DND-41 (cell line): ENCODE measurements around the gene LRRN4.

Experiments used
- ATAC-seq: fragments of 200-7000 bp; cut with Tn5 transposase; 3 replicates; pipeline ENCODE4 v1.9.1; 2021; ENCODE audit warnings: low read depth; ENCODE audit not compliant: insufficient read depth
- DNase-seq: peaks from one replicate; pipeline ENCODE4 v3.0.0-alpha.2; 2020
- H2AFZ ChIP-seq: 2 replicates; pipeline ENCODE4 v1.6.0; 2012; ENCODE audit warnings: low read depth, low read length
- H3K27ac ChIP-seq: 2 replicates; pipeline ENCODE4 v1.5.1; 2012; ENCODE audit warnings: low read length, inconsistent platforms
- H3K27me3 ChIP-seq: fragments of 200-600 bp; sonication (generic); 2 replicates; pipeline ENCODE4 v1.6.0; 2012; ENCODE audit warnings: low read length, mild to moderate bottlenecking, inconsistent platforms; ENCODE audit not compliant: insufficient read depth, poor library complexity
- H3K36me3 ChIP-seq: 2 replicates; pipeline ENCODE4 v1.5.1; 2012; ENCODE audit warnings: low read length, inconsistent platforms; ENCODE audit not compliant: insufficient read depth
- H3K4me1 ChIP-seq: 2 replicates; pipeline ENCODE4 v1.5.1; 2012; ENCODE audit warnings: mild to moderate bottlenecking, low read length; ENCODE audit not compliant: insufficient read depth
- H3K4me2 ChIP-seq: 2 replicates; pipeline ENCODE4 v1.6.0; 2012; ENCODE audit warnings: mild to moderate bottlenecking, moderate library complexity, low read length, inconsistent platforms; ENCODE audit not compliant: insufficient read depth
- H3K4me3 ChIP-seq, 2 experiments: fragments of 200-600 bp in 1 of 2; shearing (Covaris generic) in 1 of 2; 2 replicates each; pipeline ENCODE4 v1.5.1; 2012 to 2016; ENCODE audit warnings: inconsistent platforms in 2 of 2, low read length in 2 of 2, mild to moderate bottlenecking in 2 of 2, low read depth in 1 of 2, moderate library complexity in 1 of 2
- H3K79me2 ChIP-seq: 2 replicates; pipeline ENCODE4 v1.6.0; 2012; ENCODE audit warnings: low read length, inconsistent platforms; ENCODE audit not compliant: insufficient read depth
- H3K9ac ChIP-seq: 2 replicates; pipeline ENCODE4 v1.6.0; 2012; ENCODE audit warnings: low read depth, mild to moderate bottlenecking, inconsistent platforms, low read length, moderate library complexity
- H3K9me3 ChIP-seq: 2 replicates; pipeline ENCODE4 v1.5.1; 2012; ENCODE audit warnings: low read length, moderate library complexity, mild to moderate bottlenecking, inconsistent platforms; ENCODE audit not compliant: insufficient read depth, severe bottlenecking
- H4K20me1 ChIP-seq: 2 replicates; pipeline ENCODE4 v1.6.0; 2012; ENCODE audit warnings: low read length; ENCODE audit not compliant: insufficient read depth
- CTCF ChIP-seq: IDR thresholded peaks from 2 replicates; pipeline ENCODE4 v1.5.1; 2012; ENCODE audit warnings: borderline replicate concordance, low read length, moderate library complexity, mild to moderate bottlenecking; ENCODE audit not compliant: poor library complexity, severe bottlenecking; ENCODE audit errors: extremely low read depth
- EZH2 ChIP-seq: IDR thresholded peaks from 3 replicates; pipeline ENCODE4 v1.6.1; 2012; ENCODE audit warnings: borderline replicate concordance, low read depth, mild to moderate bottlenecking, moderate library complexity, low read length, inconsistent platforms; ENCODE audit not compliant: severe bottlenecking

Gene LRRN4

GRCh38 chr20:6007094-6007528, 46.7 kb downstream of the LRRN4 start:
- Histone ChIP-seq H3K79me2 (peaks cover 67% of the 10 kb centered on the region), H3K4me1 (peaks cover 36% of the 10 kb centered on the region), H3K9ac (peak overlapping the region; percentile 94), H3K4me3 (peak overlapping the region; percentile 64 to 82; a peak in 3 of 4 replicates), H2AFZ (0 out of 2 replicates have a peak overlapping the region, but pooled peaks have one; percentile 93), H4K20me1 (peaks cover 24% of the 10 kb centered on the region; the same call in 1 of the 2 replicates), H3K27ac (peak overlapping the region; percentile 85), H3K4me2 (peak overlapping the region; percentile 69), H3K27me3 (no peaks in the 10 kb centered on the region), H3K36me3 (peaks cover 33% of the 10 kb centered on the region), H3K9me3 (no peaks in the 10 kb centered on the region)
- ATAC-seq (no peak; the same call in 2 of the 3 replicates), DNase-seq (peak; percentile 19)
- TF ChIP-seq CTCF (no peak), EZH2 (no peak)

- peaks cover 36% of the 10 kb centered on the region for H3K4me1 ChIP-seq
- peak overlapping the region; percentile 85 for H3K27ac ChIP-seq
- H3K9ac ChIP-seq: peak overlapping the region; percentile 94
- peak overlapping the region; percentile 93 for H2AFZ ChIP-seq
- peaks cover 22% of the 10 kb centered on the region; the same call in 1 of the 2 replicates for H4K20me1 ChIP-seq
- H3K36me3 ChIP-seq: peaks cover 28% of the 10 kb centered on the region
- TF ChIP-seq CTCF (no peak), EZH2 (no peak)
- H3K4me2 ChIP-seq: peak overlapping the region; percentile 69
- ATAC-seq (no peak), DNase-seq (no peak)
- H3K79me2 ChIP-seq: peaks cover 63% of the 10 kb centered on the region
- H3K9me3 ChIP-seq: no peaks in the 10 kb centered on the region
- peak overlapping the region; percentile 64 to 82 for H3K4me3 ChIP-seq
- no peaks in the 10 kb centered on the region for H3K27me3 ChIP-seq
Observed at GRCh38 chr20:6006603-6006949, 47.3 kb downstream of the LRRN4 start.

GRCh38 chr20:6000871-6001270, 53.0 kb downstream of the LRRN4 start:
- H3K9me3 ChIP-seq: no peaks in the 10 kb centered on the region
- no peaks in the 10 kb centered on the region for H4K20me1 ChIP-seq
- H3K27me3 ChIP-seq: no peaks in the 10 kb centered on the region
- H3K36me3 ChIP-seq: peaks cover 26% of the 10 kb centered on the region
- H2AFZ ChIP-seq: no peak overlapping the region
- no peak for ATAC-seq
- peaks cover 18% of the 10 kb centered on the region for H3K4me1 ChIP-seq
- no peak overlapping the region for H3K4me2 ChIP-seq
- H3K4me3 ChIP-seq: no peak overlapping the region
- peaks cover 13% of the 10 kb centered on the region for H3K79me2 ChIP-seq
- no peak overlapping the region for H3K27ac ChIP-seq
- TF ChIP-seq CTCF (no peak), EZH2 (no peak)
- no peak overlapping the region for H3K9ac ChIP-seq
- DNase-seq: no peak
